T-cell (primary cell): ENCODE results near the gene ECM2. TPM values are rescaled to one million over a fixed set of nuclear protein-coding genes. Genes with fewer than 3 reads are reported as not detected.

Experiments used
- total RNA-seq, 35 experiments: library from RNA in 6 of 35; stranded (reverse) in 6 of 35; fragments of 120-200 nt in 1 of 35; gene quantifications; one replicate each; pipeline versions ENCODE4 v1.2.1 to v1.2.4 and lab custom pipeline; 2013 to 2026

ECM2 gene
- total RNA-seq, 5 donors from 2014 or later (not counting 1 experiment from before 2014, with no cell fraction given), result not detected

Other genes starting within 250 kb of the ECM2 start
- gene IARS1, start 242.3 kb downstream of the ECM2 start, total RNA-seq, result 100 to 1,000 TPM in 3 of 5 donors, 10 to 100 TPM in 2; 70.5 to 124 (median 113) TPM
- 10 to 100 TPM; 51.4 to 83.2 (median 73.9) TPM for gene NOL8, start 210.6 kb downstream of the ECM2 start, total RNA-seq
- gene CENPP, start 210.0 kb downstream of the ECM2 start, total RNA-seq, result 1 to 10 TPM; 1.9 to 5.0 (median 4.3) TPM
- gene OGN, start 131.4 kb downstream of the ECM2 start, total RNA-seq, result under 1 TPM; 0.10 to 0.41 (median 0.23) TPM
- not detected for gene OMD, start 111.5 kb downstream of the ECM2 start, total RNA-seq
- not detected for gene ASPN, start 53.5 kb downstream of the ECM2 start, total RNA-seq
- 1 to 10 TPM; 7.5 to 9.6 (median 8.3) TPM for gene IPPK, start 134.1 kb upstream of the ECM2 start, total RNA-seq
- gene BICD2, start 228.8 kb upstream of the ECM2 start, total RNA-seq, result 10 to 100 TPM; 24.1 to 36.6 (median 30.6) TPM